OCI-LY1 (cell line): ENCODE data around the gene CDH23.

Source experiments
- EZH2 ChIP-seq: fragments of 200-600 bp; sonication (generic), shearing (Covaris generic); IDR thresholded peaks from 2 replicates; pipeline ENCODE4 v1.8.0; 2017; ENCODE audit warnings: borderline replicate concordance, mixed run types, mild to moderate bottlenecking, antibody characterized with exemption, low read length, moderate library complexity, mixed read lengths
- TF ChIP-seq, protein P1 (sequence below): fragments of 200-600 bp; sonication (generic), shearing (Covaris generic); IDR thresholded peaks from 2 replicates; pipeline ENCODE4 v1.5.1; 2017; ENCODE audit warnings: mild to moderate bottlenecking, antibody characterized with exemption, low read length, moderate library complexity, mixed read lengths

DNA sequence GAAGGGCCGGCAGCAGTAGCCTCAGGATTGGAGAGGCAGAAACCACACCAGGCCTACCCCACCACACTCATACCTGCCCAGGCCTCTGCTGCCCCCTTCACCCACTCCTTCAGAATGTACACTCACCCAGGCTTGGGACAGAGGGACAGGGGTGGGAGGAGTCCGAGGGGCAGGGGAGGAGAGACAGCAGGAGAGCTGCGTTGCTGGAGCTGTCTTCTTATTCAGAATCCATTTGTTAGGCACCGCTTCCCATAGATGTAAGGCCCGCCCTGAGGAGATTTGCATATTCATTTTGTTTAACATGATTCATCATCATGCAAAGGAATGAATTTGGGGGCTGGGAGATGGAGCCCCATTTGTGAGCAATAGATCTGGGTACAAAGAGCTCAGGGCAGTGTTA lies 156.7 kb downstream of the CDH23 start:
- TF ChIP-seq, protein P1, sequence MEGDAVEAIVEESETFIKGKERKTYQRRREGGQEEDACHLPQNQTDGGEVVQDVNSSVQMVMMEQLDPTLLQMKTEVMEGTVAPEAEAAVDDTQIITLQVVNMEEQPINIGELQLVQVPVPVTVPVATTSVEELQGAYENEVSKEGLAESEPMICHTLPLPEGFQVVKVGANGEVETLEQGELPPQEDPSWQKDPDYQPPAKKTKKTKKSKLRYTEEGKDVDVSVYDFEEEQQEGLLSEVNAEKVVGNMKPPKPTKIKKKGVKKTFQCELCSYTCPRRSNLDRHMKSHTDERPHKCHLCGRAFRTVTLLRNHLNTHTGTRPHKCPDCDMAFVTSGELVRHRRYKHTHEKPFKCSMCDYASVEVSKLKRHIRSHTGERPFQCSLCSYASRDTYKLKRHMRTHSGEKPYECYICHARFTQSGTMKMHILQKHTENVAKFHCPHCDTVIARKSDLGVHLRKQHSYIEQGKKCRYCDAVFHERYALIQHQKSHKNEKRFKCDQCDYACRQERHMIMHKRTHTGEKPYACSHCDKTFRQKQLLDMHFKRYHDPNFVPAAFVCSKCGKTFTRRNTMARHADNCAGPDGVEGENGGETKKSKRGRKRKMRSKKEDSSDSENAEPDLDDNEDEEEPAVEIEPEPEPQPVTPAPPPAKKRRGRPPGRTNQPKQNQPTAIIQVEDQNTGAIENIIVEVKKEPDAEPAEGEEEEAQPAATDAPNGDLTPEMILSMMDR = no peak
- TF ChIP-seq EZH2 = no peak
